T-helper 17 cell (primary cell): ENCODE results near the gene DAW1. TPM values are rescaled to one million over a fixed set of nuclear protein-coding genes. Genes with fewer than 3 reads are reported as not detected.
"Not testable (repeated sequence)": the region's sequence is repeated elsewhere in the genome, so short reads cannot be mapped to it uniquely, and the experiment has no call there.

ENCODE experiments used
- ATAC-seq: fragments of 150-1000 bp; cut with Tn5 transposase; 2 replicates; pipeline ENCODE4 v1.10.0; 2021; ENCODE audit warnings: mild to moderate bottlenecking, moderate library complexity
- DNase-seq, 3 donors: peaks; one replicate each; pipeline versions ENCODE4 v3.0.0 to v3.0.0-alpha.2; 2020 to 2021
- H3K9me3 ChIP-seq: one replicate; pipeline ENCODE4 v1.7.0; 2013; ENCODE audit warnings: low read length, mild to moderate bottlenecking; ENCODE audit not compliant: control insufficient read depth, poor library complexity, severe bottlenecking
- H3K27ac Mint-ChIP-seq: one replicate; pipeline ENCODE4 v1.8.0; 2022; ENCODE audit warnings: mild to moderate bottlenecking, moderate library complexity, mixed read lengths
- H3K27me3 Mint-ChIP-seq: one replicate; pipeline ENCODE4 v1.8.0; 2022; ENCODE audit warnings: mixed read lengths
- H3K36me3 Mint-ChIP-seq: one replicate; pipeline ENCODE4 v1.8.0; 2022; ENCODE audit warnings: low read depth, mixed read lengths
- H3K4me1 Mint-ChIP-seq: one replicate; pipeline ENCODE4 v1.8.0; 2022; ENCODE audit warnings: mild to moderate bottlenecking, mixed read lengths
- H3K4me3 Mint-ChIP-seq: one replicate; pipeline ENCODE4 v1.8.0; 2022; ENCODE audit warnings: mild to moderate bottlenecking, moderate library complexity, mixed read lengths
- total RNA-seq, 4 donors: library from RNA in 2 of 4; stranded (reverse) in 2 of 4; gene quantifications; one replicate each; pipeline ENCODE4 v1.2.3 and lab custom pipeline; 2022 to 2026

Gene DAW1
- total RNA-seq, 2 donors from 2014 or later, result not detected

DNA sequence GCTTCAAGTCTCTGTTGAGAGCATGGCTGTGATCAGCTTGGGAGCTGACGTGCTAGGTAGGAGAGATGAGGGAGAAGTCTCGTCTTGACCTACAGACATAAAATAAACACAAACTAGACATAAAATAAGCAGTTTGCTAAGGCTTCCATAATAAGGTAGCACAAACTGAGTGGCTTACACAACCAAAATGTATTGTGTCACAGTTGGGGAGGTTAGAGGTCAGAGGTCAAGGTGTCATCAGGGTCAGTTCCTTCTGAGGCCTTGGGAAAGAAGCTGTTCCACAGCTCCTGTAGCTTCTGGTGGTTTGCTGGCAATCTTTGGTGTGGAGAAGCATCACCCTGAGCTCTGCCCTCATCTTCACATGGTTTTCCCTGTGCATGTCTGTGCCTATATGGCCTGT lies 20.2 kb downstream of the DAW1 start:
- ATAC-seq (no peak), DNase-seq (no peak)

DNA sequence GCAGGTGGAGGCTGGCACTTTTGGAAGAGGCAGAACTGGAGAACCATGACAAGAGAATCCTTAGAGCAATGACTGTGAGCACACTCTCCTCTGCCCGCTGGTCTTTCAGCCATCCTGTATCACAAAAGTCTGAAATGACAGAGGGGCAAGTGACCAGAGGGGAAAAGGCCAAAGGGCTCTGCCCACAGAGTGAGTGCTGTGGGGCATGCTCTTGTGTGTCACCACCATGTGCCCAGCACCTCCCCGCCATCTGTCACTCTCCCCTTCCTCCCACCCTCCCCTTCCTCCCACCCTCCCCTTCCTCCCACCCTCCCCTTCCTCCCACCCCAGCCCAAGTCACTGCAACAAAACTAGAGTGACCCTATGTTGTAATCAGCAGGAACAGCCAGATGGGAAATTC lies 31.9 kb downstream of the DAW1 start:
- ATAC-seq, result no peak
- peaks cover 2% of the 10 kb centered on the region for H3K36me3 Mint-ChIP-seq
- no peaks in the 10 kb centered on the region for H3K9me3 ChIP-seq
- H3K27ac Mint-ChIP-seq, result no peak overlapping the region
- H3K4me3 Mint-ChIP-seq, result no peak overlapping the region
- H3K4me1 Mint-ChIP-seq, result no peaks in the 10 kb centered on the region
- peaks cover 6% of the 10 kb centered on the region for H3K27me3 Mint-ChIP-seq
- DNase-seq, result no peak

More for the DNA sequence above, 20.2 kb downstream of the DAW1 start:
- Mint-ChIP-seq H3K36me3 (no peaks in the 10 kb centered on the region), H3K27ac (no peak overlapping the region), H3K4me1 (peaks cover 2% of the 10 kb centered on the region), H3K4me3 (no peak overlapping the region), H3K27me3 (peaks cover 6% of the 10 kb centered on the region)
- H3K9me3 ChIP-seq, result no peaks in the 10 kb centered on the region

DNA sequence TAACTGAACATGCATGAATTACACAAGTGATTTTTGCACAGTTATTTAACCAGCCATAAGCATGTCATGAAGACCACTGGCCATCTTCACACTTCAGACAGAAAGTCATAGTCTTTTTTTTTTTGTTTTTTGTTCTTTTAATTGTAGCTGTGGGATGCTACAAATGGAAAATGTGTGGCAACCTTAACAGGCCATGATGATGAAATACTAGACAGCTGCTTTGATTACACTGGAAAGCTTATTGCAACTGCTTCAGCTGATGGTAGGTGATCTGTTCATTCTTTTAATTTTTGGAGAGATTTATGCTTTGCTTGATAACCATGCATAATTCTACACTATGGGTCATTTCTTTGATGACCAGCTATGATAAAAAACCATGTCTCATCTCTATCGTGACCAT lies 35.6 kb downstream of the DAW1 start:
- Mint-ChIP-seq H3K27me3 (peaks cover under 1% of the 10 kb centered on the region), H3K4me3 (no peak overlapping the region), H3K36me3 (no peaks in the 10 kb centered on the region), H3K4me1 (no peaks in the 10 kb centered on the region), H3K27ac (no peak overlapping the region)
- ATAC-seq (no peak), DNase-seq (no peak)
- no peaks in the 10 kb centered on the region for H3K9me3 ChIP-seq

DNA sequence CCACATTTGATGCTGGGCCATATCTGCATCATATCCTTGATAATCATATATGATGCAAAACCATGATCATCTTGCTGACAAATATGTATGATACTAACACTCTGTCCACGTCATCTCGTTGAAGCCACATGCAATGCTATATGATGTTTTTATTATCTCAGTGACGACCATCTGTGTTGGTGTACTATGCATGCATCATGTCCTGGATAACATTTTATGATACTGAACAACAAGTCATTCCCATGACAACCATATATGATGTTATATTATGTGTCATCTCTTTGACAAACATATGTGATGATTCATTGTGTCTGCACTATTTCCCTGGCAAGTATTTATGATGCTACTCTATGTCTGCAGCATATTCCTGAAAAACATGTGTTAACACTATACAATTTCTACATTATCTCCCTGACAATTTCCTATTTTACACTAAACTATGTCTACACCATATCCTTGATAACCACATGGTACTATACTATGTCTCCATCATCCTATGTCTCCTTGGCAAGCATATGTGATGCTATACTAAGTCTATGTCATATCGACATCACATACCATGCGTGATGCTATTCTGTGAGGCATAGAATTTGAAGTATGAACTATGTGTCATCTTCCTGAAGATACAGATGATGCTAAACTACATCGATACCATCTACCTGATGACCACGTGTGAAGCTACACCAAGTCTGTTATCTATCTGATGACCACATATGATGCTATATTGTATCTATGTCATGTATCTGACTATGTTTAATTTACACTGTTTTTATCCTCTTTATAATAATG lies 37.0 kb downstream of the DAW1 start:
- H3K36me3 Mint-ChIP-seq, result no peaks in the 10 kb centered on the region
- no peaks in the 10 kb centered on the region for H3K9me3 ChIP-seq
- no peak for DNase-seq
- ATAC-seq, result no peak
- no peak overlapping the region for H3K27ac Mint-ChIP-seq
- H3K27me3 Mint-ChIP-seq, result peaks cover 4% of the 10 kb centered on the region
- no peaks in the 10 kb centered on the region for H3K4me1 Mint-ChIP-seq
- H3K4me3 Mint-ChIP-seq, result no peak overlapping the region

DNA sequence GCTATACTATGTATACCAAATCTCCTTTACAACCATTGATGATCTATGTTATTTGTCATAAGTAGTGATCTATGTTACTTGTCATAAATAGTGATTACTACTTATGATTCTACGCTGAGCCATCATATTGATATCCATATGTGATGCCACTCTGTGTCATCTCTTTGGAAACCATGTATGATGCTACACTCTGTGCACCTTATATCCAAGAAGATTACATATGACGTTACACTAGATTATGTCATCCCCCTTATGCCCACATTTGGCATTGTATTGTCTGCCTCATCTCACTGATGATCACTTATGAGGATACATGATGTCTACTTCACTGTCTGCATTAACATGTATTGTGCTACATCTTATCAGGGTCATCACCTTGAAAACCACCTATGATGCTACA lies 42.9 kb downstream of the DAW1 start:
- DNase-seq, result no peak
- Mint-ChIP-seq H3K27me3 (peaks cover 10% of the 10 kb centered on the region), H3K27ac (no peak overlapping the region), H3K36me3 (no peaks in the 10 kb centered on the region), H3K4me1 (no peaks in the 10 kb centered on the region), H3K4me3 (no peak overlapping the region)
- ATAC-seq, result no peak
- H3K9me3 ChIP-seq, result no peaks in the 10 kb centered on the region

DNA sequence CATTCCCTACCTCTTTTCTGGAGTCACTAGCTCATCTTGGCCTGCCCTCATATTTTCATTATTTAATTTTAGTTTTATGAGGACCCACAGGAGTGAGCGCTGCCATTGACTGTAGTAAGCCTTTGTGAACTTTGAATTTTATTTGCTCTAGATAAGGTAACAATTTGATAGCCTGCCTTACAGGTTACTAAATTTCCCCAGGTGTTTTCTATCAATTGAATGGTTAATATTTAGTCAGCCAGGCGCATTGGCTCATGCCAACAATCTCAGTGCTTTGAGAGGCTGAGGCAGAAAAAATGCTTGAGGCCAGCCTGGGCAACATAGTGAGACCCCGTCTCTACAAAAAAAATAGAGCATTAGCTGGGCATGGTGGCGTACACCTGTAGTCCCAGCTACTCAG lies 50.2 kb downstream of the DAW1 start:
- H3K27ac Mint-ChIP-seq, result no peak overlapping the region
- ATAC-seq (no peak), DNase-seq (no peak)
- H3K4me1 Mint-ChIP-seq, result no peaks in the 10 kb centered on the region
- no peaks in the 10 kb centered on the region for H3K36me3 Mint-ChIP-seq
- H3K9me3 ChIP-seq, result no peaks in the 10 kb centered on the region
- H3K4me3 Mint-ChIP-seq, result no peak overlapping the region
- peaks cover 33% of the 10 kb centered on the region for H3K27me3 Mint-ChIP-seq

DNA sequence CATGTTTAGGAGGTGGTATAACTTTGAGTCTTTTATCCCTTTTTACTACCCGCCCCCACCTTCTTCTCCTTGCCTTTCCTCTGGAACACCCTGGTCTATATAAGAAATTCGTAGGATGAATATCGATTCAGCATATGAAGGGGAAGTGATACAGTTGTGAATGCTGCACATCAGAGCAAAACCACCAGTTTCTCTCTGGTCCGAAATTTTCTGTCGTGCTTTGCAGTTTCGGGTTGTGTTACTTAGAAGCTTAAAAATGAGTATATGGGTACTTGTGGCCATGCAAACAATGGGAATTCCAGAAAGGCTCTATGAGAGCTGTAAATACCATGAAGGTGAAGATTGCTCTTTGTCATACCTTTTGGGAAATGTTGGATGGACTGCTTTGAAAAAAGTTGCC lies 60.6 kb downstream of the DAW1 start:
- peaks cover 26% of the 10 kb centered on the region for H3K27me3 Mint-ChIP-seq
- no peak for DNase-seq
- H3K36me3 Mint-ChIP-seq, result no peaks in the 10 kb centered on the region
- H3K4me1 Mint-ChIP-seq, result no peaks in the 10 kb centered on the region
- H3K9me3 ChIP-seq, result no peaks in the 10 kb centered on the region
- H3K27ac Mint-ChIP-seq, result no peak overlapping the region
- no peak for ATAC-seq
- H3K4me3 Mint-ChIP-seq, result no peak overlapping the region

DNA sequence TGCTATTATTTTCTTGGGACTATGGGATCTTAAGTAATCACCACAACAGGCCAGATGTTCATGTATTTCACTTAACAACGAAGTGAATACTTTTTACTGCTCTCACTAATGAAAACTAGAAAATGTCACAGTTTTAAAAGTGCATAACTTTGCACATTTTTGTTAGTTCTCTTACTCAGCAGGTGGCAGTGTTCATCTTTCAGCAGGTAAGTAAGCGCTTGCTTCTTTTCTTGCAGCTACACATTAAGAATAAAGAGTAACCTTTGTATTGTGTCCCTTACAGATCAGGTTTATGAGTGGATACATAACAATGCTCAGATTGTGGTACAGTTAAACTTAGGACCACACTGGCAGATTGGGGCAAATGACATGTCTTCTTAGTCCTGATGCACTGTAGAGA lies 61.0 kb downstream of the DAW1 start:
- no peak for DNase-seq
- H3K9me3 ChIP-seq, result no peaks in the 10 kb centered on the region
- no peaks in the 10 kb centered on the region for H3K36me3 Mint-ChIP-seq
- no peak for ATAC-seq
- H3K4me1 Mint-ChIP-seq, result no peaks in the 10 kb centered on the region
- H3K27me3 Mint-ChIP-seq, result peaks cover 30% of the 10 kb centered on the region
- no peak overlapping the region for H3K27ac Mint-ChIP-seq
- H3K4me3 Mint-ChIP-seq, result no peak overlapping the region

DNA sequence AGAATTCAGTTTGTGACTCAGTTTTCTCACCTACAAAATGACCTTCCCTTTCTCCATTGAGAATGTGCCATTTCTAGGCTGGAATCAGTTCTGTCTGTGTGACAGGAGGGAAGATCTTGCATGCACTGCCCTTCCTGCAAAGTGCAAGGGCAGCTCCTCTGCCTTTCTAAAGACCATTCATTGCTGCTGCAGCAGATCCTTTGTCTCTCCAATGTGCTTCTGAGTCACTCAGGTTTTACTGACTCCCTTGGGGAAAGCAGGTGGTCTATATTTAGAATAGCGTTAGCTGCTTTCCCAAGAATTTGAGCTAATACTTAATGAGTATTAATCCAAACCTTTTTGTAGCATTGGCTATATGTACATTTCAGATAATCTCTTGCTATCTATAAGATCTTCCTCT lies 62.5 kb downstream of the DAW1 start:
- Mint-ChIP-seq H3K4me1 (no peaks in the 10 kb centered on the region), H3K4me3 (no peak overlapping the region), H3K27ac (no peak overlapping the region), H3K36me3 (no peaks in the 10 kb centered on the region), H3K27me3 (peaks cover 44% of the 10 kb centered on the region)
- H3K9me3 ChIP-seq, result no peaks in the 10 kb centered on the region
- ATAC-seq (no peak), DNase-seq (no peak)

DNA sequence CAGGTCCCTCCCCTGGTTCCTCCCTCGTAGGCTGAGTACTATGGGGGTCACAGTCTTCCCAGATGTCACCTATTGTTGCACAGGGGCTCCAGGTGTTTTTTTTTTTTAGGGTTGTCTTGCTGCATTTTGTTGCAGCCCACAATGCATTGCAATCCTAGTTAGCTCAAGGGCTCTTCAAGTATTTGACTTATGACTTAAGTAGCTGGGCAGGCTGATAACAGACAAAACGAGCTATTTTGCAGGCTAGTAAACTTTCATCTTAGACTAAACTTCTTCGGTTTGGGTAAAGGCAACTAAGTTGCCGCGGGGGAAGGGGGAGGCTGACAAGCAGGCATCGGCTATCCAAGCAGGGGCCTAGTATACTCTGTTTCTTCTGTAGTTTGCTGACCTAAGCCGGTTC lies 64.8 kb downstream of the DAW1 start:
- H3K36me3 Mint-ChIP-seq, DNase-seq, H3K4me3 Mint-ChIP-seq, H3K27ac Mint-ChIP-seq, H3K9me3 ChIP-seq, H3K4me1 Mint-ChIP-seq, ATAC-seq: not testable (repeated sequence)
- peaks cover 66% of the 10 kb centered on the region for H3K27me3 Mint-ChIP-seq

DNA sequence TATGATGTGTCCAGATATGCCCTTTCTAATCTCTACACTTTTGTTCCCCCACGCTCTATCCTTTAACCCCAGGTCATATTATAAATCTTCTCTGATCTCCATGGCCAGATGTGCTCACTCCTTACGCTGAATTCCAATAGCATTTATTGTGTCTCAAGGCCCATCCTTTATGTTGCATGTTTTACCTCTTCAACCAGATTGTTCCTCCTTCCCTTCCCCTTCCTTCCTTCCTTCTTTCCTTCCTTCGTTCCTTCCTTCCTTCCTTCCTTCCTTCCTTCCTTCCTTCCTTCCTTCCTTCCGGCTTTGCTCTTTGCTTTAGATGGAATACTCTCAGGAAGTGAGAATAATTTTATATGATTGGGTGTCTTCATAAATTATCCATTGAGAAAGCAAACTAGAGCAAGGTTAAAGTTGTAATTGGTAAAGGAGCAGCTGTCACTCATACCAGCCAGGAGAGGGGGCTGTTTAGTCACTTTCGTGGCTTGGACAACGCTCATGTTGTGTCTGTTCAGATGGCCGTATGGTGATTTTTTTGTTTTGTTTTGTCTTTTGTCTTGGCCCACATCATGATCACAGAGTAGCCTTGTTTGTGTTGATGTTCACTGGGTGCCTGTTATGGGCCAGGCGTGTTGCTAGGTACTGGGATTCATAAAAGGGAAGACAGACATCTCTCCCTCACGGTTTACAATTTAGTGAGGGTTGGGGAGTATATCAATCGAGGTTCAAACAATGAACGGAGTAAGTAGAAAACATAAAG lies 68.0 kb downstream of the DAW1 start:
- peaks cover 63% of the 10 kb centered on the region for H3K27me3 Mint-ChIP-seq
- H3K9me3 ChIP-seq, result no peaks in the 10 kb centered on the region
- H3K4me1 Mint-ChIP-seq, result no peaks in the 10 kb centered on the region
- H3K4me3 Mint-ChIP-seq, result no peak overlapping the region
- DNase-seq (no peak), ATAC-seq (no peak)
- no peak overlapping the region for H3K27ac Mint-ChIP-seq
- peaks cover 2% of the 10 kb centered on the region for H3K36me3 Mint-ChIP-seq

DNA sequence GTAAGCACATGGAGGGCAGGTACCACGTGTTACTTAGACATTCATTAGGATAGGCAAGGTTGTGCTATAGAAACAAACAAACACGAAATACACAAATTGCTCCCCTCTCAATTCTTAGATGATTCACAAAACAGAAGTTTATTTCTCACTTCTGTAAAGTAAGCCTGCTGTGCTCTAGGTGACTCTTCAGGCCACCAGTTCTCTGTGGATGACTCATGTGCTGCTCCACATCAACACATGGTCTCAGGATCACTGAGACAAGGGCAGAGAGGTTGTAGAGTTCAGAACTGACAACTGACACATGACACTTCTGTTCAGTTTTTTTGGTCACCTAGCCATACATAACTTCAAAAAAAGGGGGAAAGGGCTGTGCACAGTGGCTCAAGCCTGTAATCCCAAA lies 70.6 kb downstream of the DAW1 start:
- Mint-ChIP-seq H3K36me3 (peaks cover 2% of the 10 kb centered on the region), H3K4me1 (no peaks in the 10 kb centered on the region), H3K27ac (no peak overlapping the region), H3K4me3 (no peak overlapping the region), H3K27me3 (peaks cover 60% of the 10 kb centered on the region)
- DNase-seq, result no peak
- H3K9me3 ChIP-seq, result no peaks in the 10 kb centered on the region
- no peak for ATAC-seq

DNA sequence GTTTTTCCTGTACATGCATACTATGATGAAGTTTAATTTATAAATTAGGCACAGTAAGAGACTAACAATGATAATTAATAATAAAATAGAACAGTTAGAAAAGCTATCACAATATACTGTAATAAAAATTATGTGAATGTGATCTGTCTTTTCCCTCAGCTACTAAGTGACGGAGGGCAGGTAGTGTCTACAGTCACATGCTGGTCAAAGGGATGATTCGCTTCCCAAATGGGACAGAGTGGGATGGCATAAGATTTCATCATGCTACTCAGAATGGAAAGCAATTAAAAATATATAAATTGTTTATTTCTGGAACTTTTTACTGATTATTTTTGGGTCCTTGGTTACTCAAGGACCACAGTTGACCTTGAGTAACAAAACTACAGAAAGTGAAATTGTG lies 71.5 kb downstream of the DAW1 start:
- Mint-ChIP-seq H3K4me3 (no peak overlapping the region), H3K27ac (no peak overlapping the region), H3K27me3 (peaks cover 54% of the 10 kb centered on the region), H3K36me3 (peaks cover 2% of the 10 kb centered on the region), H3K4me1 (no peaks in the 10 kb centered on the region)
- ATAC-seq (no peak), DNase-seq (no peak)
- H3K9me3 ChIP-seq, result no peaks in the 10 kb centered on the region

DNA sequence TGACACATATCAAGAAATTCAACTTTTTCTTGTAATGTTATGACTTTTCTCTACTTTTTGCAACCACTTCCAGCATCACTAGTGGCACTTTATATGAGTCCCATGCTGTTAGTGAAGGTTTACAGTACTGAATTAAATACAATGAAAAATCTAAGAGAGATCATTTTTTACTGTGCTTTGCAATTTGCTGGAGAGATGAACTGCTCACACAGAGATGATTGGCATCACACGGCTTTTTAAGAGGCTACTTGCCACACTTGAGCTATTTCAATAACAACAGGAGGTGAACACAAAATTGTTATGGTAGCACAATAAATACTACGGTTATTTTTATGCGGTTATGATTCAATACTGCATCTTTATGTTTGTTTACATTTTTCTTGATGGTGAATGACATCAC lies 88.9 kb downstream of the DAW1 start:
- ATAC-seq, result no peak
- Mint-ChIP-seq H3K36me3 (no peaks in the 10 kb centered on the region), H3K27ac (no peak overlapping the region), H3K4me1 (no peaks in the 10 kb centered on the region), H3K4me3 (no peak overlapping the region), H3K27me3 (peaks cover 6% of the 10 kb centered on the region)
- H3K9me3 ChIP-seq, result no peaks in the 10 kb centered on the region
- no peak for DNase-seq
